HG02759 (cell line): ENCODE measurements around the gene MOV10L1.
A peak's percentile ranks its signal among the peaks of the same experiment; 100 is the strongest.
"Not testable (repeated sequence)": the region's sequence is repeated elsewhere in the genome, so short reads cannot be mapped to it uniquely, and the experiment has no call there.

Experiments
- ATAC-seq: cut with Tn5 transposase; IDR thresholded peaks from one replicate; pipeline ENCODE4 v1.9.1; 2021; ENCODE audit warnings: mild to moderate bottlenecking, moderate library complexity; ENCODE audit not compliant: unreplicated experiment

The MOV10L1 gene

GRCh38 chr22:50199829-50200460 lies 110.1 kb downstream of the MOV10L1 start:
- no peak for ATAC-seq

GRCh38 chr22:50200461-50201190 lies 110.8 kb downstream of the MOV10L1 start, which contains the start of gene SELENOO:
TSS of gene SELENOO (plus strand) at chr22:50201011. CDS start at chr22:50201037, 26 bp downstream.
- ATAC-seq: peak; percentile 75

- ATAC-seq: peak; percentile 37
Measured at GRCh38 chr22:50201191-50202129, 111.7 kb downstream of the MOV10L1 start.

GRCh38 chr22:50202130-50202666 lies 112.4 kb downstream of the MOV10L1 start:
- ATAC-seq: no peak

- ATAC-seq: no peak
Measured at GRCh38 chr22:50203288-50203687, 113.5 kb downstream of the MOV10L1 start.

- no peak for ATAC-seq
Measured at GRCh38 chr22:50204571-50204970, 114.8 kb downstream of the MOV10L1 start.

GRCh38 chr22:50204998-50205397 lies 115.2 kb downstream of the MOV10L1 start:
- ATAC-seq: not testable (repeated sequence)

GRCh38 chr22:50205781-50206569 lies 116.2 kb downstream of the MOV10L1 start:
- ATAC-seq: no peak

- no peak for ATAC-seq
Measured at GRCh38 chr22:50206599-50206998, 116.8 kb downstream of the MOV10L1 start.

GRCh38 chr22:50207383-50208140 lies 117.8 kb downstream of the MOV10L1 start:
- no peak for ATAC-seq

GRCh38 chr22:50208430-50208938 lies 118.7 kb downstream of the MOV10L1 start:
- ATAC-seq: no peak

- ATAC-seq: no peak
Measured at GRCh38 chr22:50208939-50209892, 119.4 kb downstream of the MOV10L1 start.

GRCh38 chr22:50209893-50210292 lies 120.1 kb downstream of the MOV10L1 start:
- ATAC-seq: no peak

- ATAC-seq: no peak
Measured at GRCh38 chr22:50210378-50211139, 120.8 kb downstream of the MOV10L1 start.

GRCh38 chr22:50211147-50211546 lies 121.3 kb downstream of the MOV10L1 start:
- no peak for ATAC-seq
